Measurements from ENCODE around the gene ACAA2.
"Not testable (repeated sequence)": the region's sequence is repeated elsewhere in the genome, so short reads cannot be mapped to it uniquely, and the experiment has no call there.

Gene ACAA2

GRCh38 chr18:49808553-49809191 lies 4.7 kb downstream of the ACAA2 start:
- not testable (repeated sequence) for DNase-seq

DNA sequence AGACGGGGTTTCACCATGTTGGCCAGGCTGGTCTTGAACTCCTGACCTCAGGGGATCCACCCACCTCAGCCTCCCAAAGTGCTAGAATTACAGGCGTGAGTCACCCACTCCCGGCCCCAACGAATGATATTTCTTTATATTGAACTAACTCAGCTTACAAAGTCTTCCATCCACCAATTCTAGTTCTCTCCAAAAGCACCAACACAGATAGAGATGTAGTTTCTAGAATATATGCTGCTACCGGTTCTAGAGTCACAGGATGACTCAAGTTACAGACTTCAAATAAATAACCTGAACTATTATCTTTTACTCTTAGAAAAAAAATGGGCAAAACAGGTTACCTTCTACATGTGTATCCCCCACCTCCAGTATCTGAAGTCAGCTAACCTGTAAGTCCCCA lies 9.2 kb downstream of the ACAA2 start:
- DNase-seq, result no peak

GRCh38 chr18:49802623-49803022 lies 10.7 kb downstream of the ACAA2 start:
- DNase-seq, result no peak

GRCh38 chr18:49800491-49800890 lies 12.8 kb downstream of the ACAA2 start:
- DNase-seq, result not testable (repeated sequence)

DNA sequence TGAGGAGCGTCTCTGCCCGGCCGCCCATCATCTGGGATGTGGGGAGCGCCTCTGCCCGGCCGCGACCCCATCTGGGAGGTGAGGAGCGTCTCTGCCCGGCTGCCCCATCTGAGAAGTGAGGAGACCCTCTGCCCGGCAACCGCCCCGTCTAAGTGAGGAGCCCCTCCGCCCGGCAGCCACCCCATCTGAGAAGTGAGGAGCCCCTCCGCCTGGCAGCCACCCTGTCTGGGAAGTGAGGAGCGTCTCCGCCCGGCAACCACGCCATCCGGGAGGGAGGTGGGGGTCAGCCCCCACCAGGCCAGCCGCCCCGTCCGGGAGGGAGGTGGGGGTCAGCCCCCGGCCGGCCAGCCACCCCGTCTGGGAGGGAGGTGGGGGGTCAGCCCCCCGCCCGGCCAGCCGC lies 13.5 kb downstream of the ACAA2 start:
- DNase-seq, result not testable (repeated sequence)

DNA sequence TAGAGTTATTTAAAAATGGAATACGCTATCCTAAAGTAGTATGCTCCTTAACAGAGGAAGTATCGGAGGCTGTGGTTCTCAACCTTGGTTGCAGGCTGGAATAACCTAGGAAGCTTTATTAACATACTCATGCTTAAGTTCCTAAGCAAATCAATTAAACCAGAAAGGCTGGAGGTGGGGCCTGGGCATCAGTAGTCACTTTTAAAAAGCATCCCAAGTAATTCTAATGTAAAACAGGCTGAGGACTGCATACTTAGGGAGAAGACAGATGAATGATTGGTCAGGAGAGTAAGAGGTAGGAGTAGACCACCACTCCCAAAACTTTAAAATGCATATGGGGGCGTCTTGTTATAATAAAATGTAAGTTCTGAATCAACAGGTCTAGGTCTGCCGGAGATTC lies 15.3 kb downstream of the ACAA2 start:
- DNase-seq, result no peak

GRCh38 chr18:49795612-49796552 lies 17.5 kb downstream of the ACAA2 start:
- no peak for DNase-seq

GRCh38 chr18:49794743-49795142 lies 18.6 kb downstream of the ACAA2 start:
- DNase-seq, result no peak

- peak; percentile 12 for DNase-seq
These were observed 23.7 kb downstream of the ACAA2 start for GRCh38 chr18:49789560-49790134.

DNA sequence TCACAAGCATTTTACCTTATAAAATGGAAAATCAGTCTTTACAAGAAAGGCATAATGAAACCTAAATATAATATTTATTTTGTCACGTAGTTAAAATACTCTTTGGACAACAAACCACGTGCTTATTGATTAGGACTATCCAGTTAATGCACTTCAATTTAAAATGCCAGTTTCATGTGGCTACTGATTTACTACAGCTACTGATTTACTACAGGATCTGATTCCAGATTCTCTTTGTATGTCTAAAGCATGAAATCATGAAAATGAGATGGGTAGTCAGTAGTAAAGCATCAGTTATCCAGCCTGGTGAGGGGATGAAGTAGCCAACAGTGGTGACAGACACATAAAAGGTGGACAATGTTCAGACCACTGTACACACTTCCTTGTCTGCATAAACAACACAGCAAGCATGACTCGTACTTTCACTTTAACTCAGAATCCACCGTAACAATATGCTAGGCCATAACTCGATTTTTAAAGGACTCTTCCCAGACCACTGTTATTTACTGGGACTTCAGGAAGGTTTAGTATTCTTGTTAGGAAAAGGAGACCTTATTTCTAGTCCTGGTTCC lies 24.9 kb downstream of the ACAA2 start:
- no peak for DNase-seq

GRCh38 chr18:49786019-49786720 lies 27.2 kb downstream of the ACAA2 start:
- no peak for DNase-seq

DNA sequence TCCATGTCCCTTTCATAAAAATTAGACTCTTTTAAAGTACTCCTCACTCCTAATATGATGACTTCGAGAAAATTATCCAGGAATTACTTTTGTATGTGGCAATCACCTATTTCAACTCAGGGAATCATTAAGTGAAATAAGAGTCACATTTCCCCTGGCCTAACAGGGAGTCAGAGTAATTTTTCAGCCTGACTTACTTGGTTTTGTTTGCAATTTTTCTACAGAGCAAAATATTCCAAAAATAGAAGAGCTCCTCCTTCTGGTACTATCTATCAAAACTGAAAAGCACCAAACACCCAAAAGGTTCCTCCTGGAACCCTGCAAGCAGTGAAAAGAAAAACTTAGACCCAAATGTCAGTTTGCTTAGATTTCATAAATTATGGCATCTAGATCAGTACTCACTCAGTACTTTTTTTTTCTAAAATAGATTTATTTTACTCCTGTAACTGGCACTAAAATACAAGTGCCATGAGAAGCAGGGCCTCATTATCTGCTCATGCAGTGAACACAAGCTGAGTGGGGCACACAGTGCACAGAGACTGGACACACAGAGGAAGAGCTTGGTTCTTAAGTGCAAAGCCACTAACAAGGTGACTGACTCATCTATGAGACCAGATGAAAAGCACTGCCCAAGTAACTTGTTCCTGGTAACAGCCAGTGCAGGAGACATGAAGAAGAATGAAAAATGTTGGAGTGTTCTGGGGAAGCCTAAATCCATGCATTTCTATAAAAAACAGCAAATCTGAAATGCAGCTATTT lies 28.7 kb downstream of the ACAA2 start:
- no peak for DNase-seq

DNA sequence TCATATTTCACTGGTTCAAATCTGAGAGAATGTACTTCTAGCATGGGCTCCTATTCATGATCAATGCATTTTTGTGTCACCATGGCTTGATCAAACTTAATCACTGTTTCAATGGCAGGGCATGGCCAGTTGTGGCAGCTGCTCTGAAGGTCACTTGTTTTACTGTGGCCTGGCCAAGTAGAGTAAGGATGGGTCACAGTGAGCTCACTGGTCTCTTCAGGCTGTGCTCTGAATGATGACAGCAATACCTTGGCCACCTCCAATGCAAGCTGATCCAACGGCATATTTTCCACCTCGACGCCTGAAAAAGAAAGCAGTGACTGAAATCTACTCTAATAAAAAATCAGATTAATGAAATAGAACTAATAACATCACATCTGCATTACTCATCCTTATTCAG lies 29.7 kb downstream of the ACAA2 start:
- not testable (repeated sequence) for DNase-seq

DNA sequence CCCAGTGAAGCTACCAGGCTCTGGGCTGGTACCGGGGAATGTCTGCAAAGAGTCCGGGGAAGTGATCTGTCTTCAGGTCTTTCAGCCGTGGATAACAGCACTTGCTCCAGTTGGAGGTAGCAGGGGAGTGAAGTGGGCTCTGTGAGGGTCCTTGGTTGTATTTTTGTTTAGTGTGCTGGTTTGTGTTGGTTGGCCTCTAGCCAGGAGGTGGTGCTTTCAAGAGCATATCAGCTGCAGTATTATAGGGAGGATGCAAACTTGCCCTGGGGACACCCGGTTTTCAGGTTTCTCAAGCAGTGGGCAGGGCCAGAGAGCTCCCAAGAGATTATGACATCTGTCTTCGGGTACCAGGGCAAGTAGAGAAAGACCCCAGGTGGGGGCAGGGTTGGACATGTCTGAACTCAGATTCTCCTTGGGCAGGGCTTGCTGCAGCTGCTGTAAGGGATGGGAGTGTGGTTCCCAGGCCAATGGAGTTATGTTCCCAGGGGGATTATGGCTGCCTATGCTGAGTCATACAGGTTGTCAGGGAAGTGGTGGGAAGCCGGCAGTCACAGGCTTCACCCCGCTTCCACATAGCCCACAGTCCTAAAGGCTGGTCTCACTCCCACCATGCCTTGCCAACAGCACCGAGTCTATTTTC lies 34.4 kb downstream of the ACAA2 start:
- DNase-seq, result no peak

DNA sequence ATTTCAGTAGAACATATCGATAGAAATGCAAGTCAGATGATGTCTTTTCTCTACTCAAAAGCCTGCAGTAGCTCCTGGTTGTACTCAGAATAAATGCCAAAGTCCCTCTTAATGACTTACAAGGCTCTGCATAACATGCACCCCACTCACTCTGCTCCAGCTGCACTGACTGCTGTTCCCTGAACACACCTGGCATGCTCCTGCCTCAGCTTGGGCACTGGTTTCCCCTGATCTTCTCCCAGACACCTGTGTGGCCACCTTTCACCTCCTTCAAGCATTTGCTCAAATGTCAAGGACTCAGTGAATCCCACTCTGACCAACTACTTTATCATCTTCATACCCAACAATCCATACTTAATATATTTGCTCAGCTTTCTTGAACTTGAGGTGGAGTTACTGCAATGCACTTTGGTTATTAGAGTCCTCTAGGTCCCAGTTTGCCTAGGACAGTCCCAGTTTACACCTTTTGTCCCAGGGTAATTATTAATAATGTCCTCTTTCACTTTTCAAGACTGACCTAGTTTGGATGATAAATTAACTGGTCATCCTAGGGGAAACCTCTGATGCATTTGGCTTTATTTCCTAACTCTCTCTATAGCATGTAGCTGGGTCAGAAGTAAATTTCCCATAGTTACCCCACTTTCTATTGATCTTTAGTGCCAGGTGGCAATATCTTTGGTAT lies 44.1 kb downstream of the ACAA2 start:
- no peak for DNase-seq

GRCh38 chr18:49768051-49768391 lies 45.3 kb downstream of the ACAA2 start:
- peak; percentile 13 for DNase-seq

DNA sequence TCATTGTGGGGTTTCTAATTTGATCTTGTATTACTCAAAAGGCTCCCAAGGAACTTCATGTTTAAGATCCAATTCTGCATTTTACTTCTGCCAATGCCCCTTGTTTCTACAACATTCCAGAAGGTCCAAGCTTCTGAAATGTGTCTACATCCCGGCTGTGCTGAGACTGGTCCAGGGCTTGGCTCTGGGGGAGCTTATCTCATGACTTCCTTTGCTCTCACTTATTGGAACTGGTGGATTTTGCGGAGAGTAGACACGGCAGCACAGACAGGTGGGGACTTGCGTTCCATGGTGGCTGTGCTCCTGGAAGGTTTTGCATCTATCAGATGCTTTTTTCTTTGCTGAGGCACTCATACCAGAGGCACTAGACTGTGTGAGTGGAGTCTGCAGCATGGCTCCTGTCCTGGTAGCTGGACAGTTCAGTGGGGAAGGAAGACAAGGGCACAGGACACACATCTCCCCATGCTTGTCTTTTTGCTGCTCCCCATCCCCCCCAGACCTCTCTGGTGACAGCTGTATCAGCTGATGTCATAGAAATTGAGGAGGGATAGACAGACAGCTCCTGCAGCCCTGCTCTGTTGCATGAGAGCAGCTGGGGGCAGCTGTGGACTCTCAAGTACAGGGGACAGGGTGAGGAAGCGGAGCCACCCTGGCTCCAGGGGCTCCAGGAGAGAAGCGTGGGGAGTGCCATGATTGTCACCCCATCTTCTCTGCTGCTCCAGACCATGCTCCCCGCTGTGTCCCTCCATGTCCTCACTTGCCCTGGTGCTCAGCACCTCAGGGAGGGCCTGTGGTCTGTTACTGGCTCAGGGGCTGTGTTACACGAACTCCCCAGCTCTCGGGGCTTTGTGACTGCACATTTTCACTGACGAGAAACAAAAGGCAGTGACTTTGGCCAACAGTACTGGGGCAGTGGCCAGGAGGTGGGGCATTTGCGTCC lies 46.0 kb downstream of the ACAA2 start:
- no peak for DNase-seq

DNA sequence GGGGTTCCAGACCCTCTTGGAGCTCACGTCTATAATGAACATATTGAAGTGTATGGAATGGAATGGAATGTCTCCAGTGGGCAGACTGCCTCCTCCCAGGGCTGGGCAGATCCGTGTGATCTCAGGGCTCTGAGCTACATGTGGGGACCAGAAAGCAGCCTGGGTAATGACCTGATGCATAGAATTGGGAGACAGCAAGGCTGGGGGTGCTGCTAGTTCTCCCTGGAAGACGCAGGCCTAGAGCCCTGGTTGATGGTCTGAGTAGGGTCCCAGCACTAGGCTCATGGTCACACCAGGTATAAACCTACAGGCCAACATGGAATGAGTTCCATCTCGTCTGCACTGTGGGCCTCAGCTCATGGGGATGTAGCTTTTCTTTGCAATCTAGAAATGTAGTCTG lies 46.7 kb downstream of the ACAA2 start:
- no peak for DNase-seq

DNA sequence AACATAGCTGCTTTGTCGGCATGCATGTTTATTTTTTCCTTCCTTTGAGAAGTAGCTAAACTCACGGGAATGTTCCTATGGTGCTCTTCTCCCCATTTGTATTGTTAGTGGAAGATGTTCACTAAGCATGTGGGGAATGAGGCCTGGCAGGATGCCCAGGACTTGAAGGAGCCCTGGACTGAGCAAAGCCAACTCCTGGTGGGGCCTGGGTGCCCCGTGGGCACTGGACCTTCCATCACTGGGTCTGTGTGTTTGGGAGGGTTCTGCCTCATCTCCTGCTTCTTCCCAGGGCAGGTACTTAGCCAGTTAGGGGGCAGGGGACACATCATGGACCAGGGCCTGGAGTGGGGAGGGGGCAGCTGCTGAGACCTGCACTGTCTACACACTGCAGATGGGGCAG lies 49.3 kb downstream of the ACAA2 start:
- no peak for DNase-seq

- DNase-seq, result no peak
These were observed 49.7 kb downstream of the ACAA2 start for GRCh38 chr18:49763590-49763989.

All from stimulated activated CD4-positive, alpha-beta T cell treated with anti-CD3 and anti-CD28 coated beads, Interleukin-15, amount 100 ng/mL, for 24 hours (primary cell).